Mucosa of stomach (tissue), 1 donor: ENCODE results near the gene FANCD2OS.
"Not testable (repeated sequence)": the region's sequence is repeated elsewhere in the genome, so short reads cannot be mapped to it uniquely, and the experiment has no call there.

Experiments
- H3K27me3 ChIP-seq: one replicate; pipeline ENCODE4 v1.7.0; 2013; ENCODE audit warnings: mild to moderate bottlenecking, low read length; ENCODE audit not compliant: control insufficient read depth, insufficient read depth
- H3K36me3 ChIP-seq: one replicate; pipeline ENCODE4 v1.7.0; 2013; ENCODE audit warnings: low read length; ENCODE audit not compliant: control insufficient read depth, insufficient read depth
- H3K4me1 ChIP-seq: one replicate; pipeline ENCODE4 v1.7.0; 2013; ENCODE audit warnings: mild to moderate bottlenecking, low read length; ENCODE audit not compliant: control insufficient read depth, insufficient read depth
- H3K4me3 ChIP-seq: one replicate; pipeline ENCODE4 v1.7.0; 2013; ENCODE audit warnings: low read length
- H3K9ac ChIP-seq: one replicate; pipeline ENCODE4 v1.7.0; 2013; ENCODE audit warnings: mild to moderate bottlenecking, low read length, moderate library complexity
- H3K9me3 ChIP-seq: one replicate; pipeline ENCODE4 v1.7.0; 2013; ENCODE audit warnings: mild to moderate bottlenecking, low read length, moderate library complexity; ENCODE audit not compliant: control insufficient read depth
- donor health status: Pancreatic carcinoma.

FANCD2OS gene

DNA sequence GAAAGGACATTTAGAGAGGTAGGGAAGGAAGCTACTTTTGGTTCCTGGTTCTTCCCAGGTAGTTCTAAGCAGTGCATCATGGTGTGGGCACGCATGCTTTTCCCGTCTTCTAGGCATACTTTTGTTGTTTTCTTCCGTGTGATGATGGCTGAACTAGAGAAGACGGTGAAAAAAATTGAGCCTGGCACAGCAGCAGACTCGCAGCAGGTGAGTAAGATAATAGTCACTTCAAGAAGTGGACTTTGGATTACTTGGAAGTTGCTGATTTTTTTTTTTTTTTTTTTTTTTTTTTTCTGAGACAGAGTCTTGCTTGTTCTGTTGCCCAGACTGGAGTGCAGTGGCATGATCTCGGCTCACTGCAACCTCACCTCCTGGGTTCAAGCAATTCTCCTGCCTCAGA, 17.9 kb downstream of the FANCD2OS start:
- Histone ChIP-seq H3K4me3 (no peak overlapping the region), H3K9me3 (no peaks in the 10 kb centered on the region), H3K9ac (peak overlapping the region; percentile 18), H3K4me1 (peaks cover 20% of the 10 kb centered on the region), H3K36me3 (no peaks in the 10 kb centered on the region), H3K27me3 (no peaks in the 10 kb centered on the region)

DNA sequence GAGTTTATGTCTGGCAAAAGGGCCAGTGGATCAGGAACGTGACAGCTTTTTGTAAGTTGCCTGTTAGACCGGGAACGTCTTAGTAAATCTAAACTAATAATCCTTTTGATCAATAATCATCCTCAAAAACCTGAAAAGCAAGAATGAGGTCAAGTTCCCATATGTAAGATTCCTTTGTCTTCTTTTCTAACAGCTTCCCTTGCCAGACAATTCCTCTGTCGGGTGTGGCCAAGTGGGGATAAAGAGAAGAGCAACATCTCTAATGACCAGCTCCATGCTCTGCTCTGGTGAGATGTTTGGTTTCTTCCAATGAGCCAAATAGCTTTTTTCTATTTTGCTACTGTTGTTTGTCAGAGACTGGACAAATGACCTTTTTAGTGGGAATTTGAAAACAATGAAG, 19.8 kb downstream of the FANCD2OS start:
- Histone ChIP-seq H3K4me3 (no peak overlapping the region), H3K27me3 (no peaks in the 10 kb centered on the region), H3K4me1 (peaks cover 20% of the 10 kb centered on the region), H3K36me3 (no peaks in the 10 kb centered on the region), H3K9ac (no peak overlapping the region), H3K9me3 (no peaks in the 10 kb centered on the region)

DNA sequence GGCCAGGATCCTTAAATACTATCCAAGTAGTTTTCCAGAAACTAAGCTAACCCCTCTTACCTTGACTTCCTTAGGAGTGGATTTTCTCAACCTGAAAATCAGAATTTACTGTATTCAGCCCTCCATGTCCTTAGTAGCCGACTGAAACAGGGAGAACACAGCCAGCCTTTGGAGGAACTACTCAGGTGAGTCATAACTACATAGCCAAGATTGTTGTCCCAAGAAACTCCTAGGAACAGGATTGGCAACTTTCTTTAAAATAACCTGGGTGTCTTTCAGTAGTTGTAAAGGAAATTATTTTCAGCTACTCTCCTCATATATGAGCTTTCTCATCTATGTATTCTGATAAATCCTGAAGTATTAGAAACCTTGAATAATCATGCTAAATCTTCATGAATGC, 22.3 kb downstream of the FANCD2OS start:
- Histone ChIP-seq H3K27me3 (no peaks in the 10 kb centered on the region), H3K9me3 (no peaks in the 10 kb centered on the region), H3K4me1 (peaks cover 20% of the 10 kb centered on the region), H3K9ac (peak overlapping the region; percentile 43), H3K36me3 (no peaks in the 10 kb centered on the region), H3K4me3 (no peak overlapping the region)

DNA sequence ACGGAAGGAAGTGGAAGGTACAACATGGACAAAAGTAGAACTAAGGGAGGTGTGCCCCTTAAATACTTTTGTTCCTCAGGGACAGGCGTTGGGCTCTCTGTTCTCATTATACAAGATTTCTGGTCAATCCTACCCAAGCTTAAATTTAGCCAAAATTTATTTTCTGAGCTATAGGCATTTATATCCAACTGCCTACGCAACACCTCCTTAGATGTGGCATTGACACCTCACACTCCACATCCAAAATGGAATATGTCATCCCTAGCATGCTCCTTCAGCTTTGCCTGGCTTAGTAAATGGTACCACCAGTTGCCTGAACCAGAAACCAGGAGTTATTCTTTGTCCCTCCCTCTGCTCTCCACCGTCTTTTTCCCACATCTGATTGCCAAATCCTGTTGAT, 26.2 kb downstream of the FANCD2OS start:
- Histone ChIP-seq H3K9me3 (no peaks in the 10 kb centered on the region), H3K36me3 (no peaks in the 10 kb centered on the region), H3K4me1 (peaks cover 10% of the 10 kb centered on the region), H3K9ac (no peak overlapping the region), H3K27me3 (no peaks in the 10 kb centered on the region), H3K4me3 (no peak overlapping the region)

DNA sequence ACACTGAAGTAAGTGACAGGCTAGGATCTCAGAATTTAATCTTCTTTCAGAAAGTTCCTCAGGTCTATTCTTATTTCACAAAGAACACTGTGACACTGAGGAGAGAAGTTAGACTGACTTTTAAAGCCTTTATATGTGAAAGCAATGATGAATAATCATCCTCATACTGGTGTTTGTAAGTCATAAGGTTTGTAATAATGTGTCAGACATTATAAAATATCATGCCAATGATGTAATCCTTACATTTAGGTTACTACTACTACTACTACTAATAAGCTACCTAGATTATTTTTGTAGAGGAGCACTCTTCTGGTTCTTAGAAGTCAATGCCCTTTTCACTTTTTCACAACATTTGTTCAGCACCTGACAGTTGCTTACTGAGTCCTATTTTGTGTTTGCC, 33.4 kb downstream of the FANCD2OS start:
- Histone ChIP-seq H3K4me3 (no peak overlapping the region), H3K9ac (no peak overlapping the region), H3K9me3 (no peaks in the 10 kb centered on the region), H3K27me3 (no peaks in the 10 kb centered on the region), H3K4me1 (no peaks in the 10 kb centered on the region), H3K36me3 (no peaks in the 10 kb centered on the region)

DNA sequence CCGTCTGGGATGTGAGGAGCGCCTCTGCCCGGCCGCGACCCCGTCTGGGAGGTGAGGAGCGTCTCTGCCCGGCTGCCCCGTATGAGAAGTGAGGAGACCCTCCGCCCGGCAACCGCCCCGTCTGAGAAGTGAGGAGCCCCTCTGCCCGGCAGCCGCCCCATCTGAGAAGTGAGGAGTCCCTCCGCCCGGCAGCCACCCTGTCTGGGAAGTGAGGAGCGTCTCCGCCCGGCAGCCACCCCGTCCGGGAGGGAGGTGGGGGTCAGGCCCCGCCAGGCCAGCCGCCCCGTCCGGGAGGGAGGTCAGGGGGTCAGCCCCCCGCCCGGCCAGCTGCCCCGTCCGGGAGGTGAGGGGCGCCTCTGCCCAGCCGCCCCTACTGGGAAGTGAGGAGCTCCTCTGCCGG, 38.0 kb downstream of the FANCD2OS start:
- H3K9me3 ChIP-seq, H3K9ac ChIP-seq, H3K27me3 ChIP-seq, H3K4me1 ChIP-seq, H3K36me3 ChIP-seq, H3K4me3 ChIP-seq: not testable (repeated sequence)

DNA sequence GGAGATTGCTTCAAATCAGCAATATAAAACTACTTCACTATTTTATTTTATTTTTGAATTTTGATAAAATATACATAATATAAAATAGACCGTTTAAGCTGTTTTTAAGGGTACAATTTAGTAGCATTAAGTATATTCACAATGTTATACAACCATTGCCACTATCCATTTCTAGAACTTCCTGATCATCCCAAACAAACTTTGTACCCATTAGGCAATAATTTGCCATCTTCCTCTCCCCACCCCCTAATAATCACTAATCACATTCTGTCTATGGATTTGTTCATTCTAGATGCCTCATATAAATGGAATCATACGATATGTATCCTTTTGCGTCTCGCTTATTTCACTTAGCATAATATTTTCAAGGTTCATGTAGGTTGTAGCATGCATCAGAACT, 53.0 kb downstream of the FANCD2OS start:
- H3K4me1 ChIP-seq: no peaks in the 10 kb centered on the region
- no peaks in the 10 kb centered on the region for H3K27me3 ChIP-seq
- no peaks in the 10 kb centered on the region for H3K9me3 ChIP-seq
- H3K4me3 ChIP-seq: no peak overlapping the region
- no peak overlapping the region for H3K9ac ChIP-seq
- no peaks in the 10 kb centered on the region for H3K36me3 ChIP-seq
